H1 (cell line): ENCODE data around the gene TMC3. TPM values are rescaled to one million over a fixed set of nuclear protein-coding genes. Genes with fewer than 3 reads are reported as not detected.

Experiments
- CTCF ChIA-PET: fragments of 300-600 bp; sonication (Branson Sonifier 250); formaldehyde crosslinking; loops from one replicate; lab custom pipeline; 2021; ENCODE audit not compliant: partially characterized antibody; lab: Charles Lee
- POLR2A ChIA-PET: fragments of 300-600 bp; sonication (Branson Sonifier 250); formaldehyde crosslinking; loops from one replicate; lab custom pipeline; 2021; ENCODE audit warnings: inconsistent platforms; ENCODE audit not compliant: partially characterized antibody; lab: Charles Lee
- DNase-seq, 2 experiments: peaks; one replicate each; pipeline versions ENCODE4 v3.0.0 to v3.0.0-alpha.2; 2010 to 2022; ENCODE audit warnings: low spot score in 2 of 2, low read depth in 1 of 2, mixed read lengths in 1 of 2
- FAIRE-seq: peaks from 2 replicates; lab custom pipeline; 2011; peaks lifted over from hg19 to GRCh38; lab: Jason Lieb, UNC
- H2AFZ ChIP-seq: 2 replicates; pipeline ENCODE4 v1.8.1; 2012; ENCODE audit warnings: low read length, inconsistent platforms
- H2AK5ac ChIP-seq: 2 replicates; pipeline ENCODE4 v1.6.1; 2013; ENCODE audit warnings: low read depth, low read length
- H2BK120ac ChIP-seq: replicated peaks from 2 replicates; pipeline ENCODE3; 2013; ENCODE audit warnings: low read depth, low read length, inconsistent platforms
- H2BK12ac ChIP-seq: 2 replicates; pipeline ENCODE4 v1.6.1; 2013; ENCODE audit warnings: low read depth, low read length
- H2BK15ac ChIP-seq: 2 replicates; pipeline ENCODE4 v1.6.1; 2013; ENCODE audit warnings: low read length
- H2BK20ac ChIP-seq: 2 replicates; pipeline ENCODE4 v1.6.1; 2013; ENCODE audit warnings: low read length
- H2BK5ac ChIP-seq: 2 replicates; pipeline ENCODE4 v1.6.1; 2013; ENCODE audit warnings: low read depth, low read length
- H3K14ac ChIP-seq: 2 replicates; pipeline ENCODE4 v1.6.1; 2013; ENCODE audit warnings: inconsistent platforms; ENCODE audit not compliant: insufficient read length
- H3K18ac ChIP-seq: 2 replicates; pipeline ENCODE4 v1.6.1; 2013; ENCODE audit warnings: low read length; ENCODE audit errors: extremely low read depth
- H3K23ac ChIP-seq: 2 replicates; pipeline ENCODE4 v1.6.1; 2013; ENCODE audit warnings: inconsistent platforms; ENCODE audit not compliant: insufficient read length
- H3K23me2 ChIP-seq: 2 replicates; pipeline ENCODE4 v1.6.1; 2013; ENCODE audit warnings: low read depth, low read length
- H3K27ac ChIP-seq: 2 replicates; pipeline ENCODE4 v1.6.1; 2011; ENCODE audit warnings: low read depth, low read length, inconsistent platforms
- H3K27me3 ChIP-seq, 4 experiments: replicated peaks in 1 of 4; 1 replicate in 1 of 4; 2 replicates in 3 of 4; pipeline versions ENCODE4 v1.6.1 to v1.8.1; 2011 to 2013; ENCODE audit warnings: low read length in 3 of 4, mild to moderate bottlenecking in 3 of 4, inconsistent platforms in 2 of 4, mixed read lengths in 2 of 4, moderate library complexity in 1 of 4; ENCODE audit not compliant: control insufficient read depth in 3 of 4, insufficient read depth in 3 of 4; ENCODE audit errors: extremely low read depth in 1 of 4
- H3K36me3 ChIP-seq, 4 experiments: 2 replicates each; pipeline versions ENCODE4 v1.6.1 to v1.8.1; 2011 to 2013; ENCODE audit warnings: mild to moderate bottlenecking in 4 of 4, low read length in 3 of 4, moderate library complexity in 2 of 4, control low read depth in 1 of 4, inconsistent platforms in 1 of 4; ENCODE audit not compliant: insufficient read depth in 4 of 4, control insufficient read depth in 2 of 4
- H3K4ac ChIP-seq: replicated peaks from 2 replicates; pipeline ENCODE3; 2013; ENCODE audit warnings: low read length, low read depth, mixed read lengths, inconsistent platforms; ENCODE audit not compliant: insufficient read length
- H3K4me1 ChIP-seq, 4 experiments: replicated peaks in 1 of 4; 1 replicate in 1 of 4; 2 replicates in 3 of 4; pipeline versions ENCODE4 v1.6.1 to v1.8.1; 2011 to 2013; ENCODE audit warnings: low read length in 3 of 4, inconsistent platforms in 2 of 4, mixed read lengths in 1 of 4; ENCODE audit not compliant: insufficient read depth in 4 of 4, control insufficient read depth in 3 of 4
- H3K4me2 ChIP-seq, 2 experiments: 2 replicates each; pipeline versions ENCODE4 v1.6.1 to v1.8.1; 2011 to 2013; ENCODE audit warnings: low read depth in 2 of 2, low read length in 2 of 2, control low read depth in 1 of 2, inconsistent platforms in 1 of 2, mild to moderate bottlenecking in 1 of 2; ENCODE audit not compliant: insufficient read depth in 1 of 2
- H3K4me3 ChIP-seq, 4 experiments: fragments of 200-600, 300-600 bp in 1 of 4; sonication (generic), shearing (Covaris generic), sonication (Bioruptor Twin) in 1 of 4; 2 replicates each; pipeline versions ENCODE4 v1.5.1 to v1.8.1; 2011 to 2016; ENCODE audit warnings: low read length in 4 of 4, low read depth in 3 of 4, control low read depth in 2 of 4, inconsistent platforms in 2 of 4, mild to moderate bottlenecking in 2 of 4, mixed read lengths in 1 of 4, moderate library complexity in 1 of 4; ENCODE audit not compliant: insufficient read depth in 2 of 4; ENCODE audit errors: extremely low read depth in 1 of 4
- H3K56ac ChIP-seq: replicated peaks from 2 replicates; pipeline ENCODE3; 2013; ENCODE audit warnings: low read depth, mild to moderate bottlenecking, mixed read lengths, low read length, inconsistent platforms; ENCODE audit not compliant: insufficient read length
- H3K79me1 ChIP-seq: 2 replicates; pipeline ENCODE4 v1.6.1; 2013; ENCODE audit warnings: low read depth, low read length, control low read depth
- H3K79me2 ChIP-seq, 2 experiments: 2 replicates each; pipeline versions ENCODE4 v1.6.1 to v1.8.1; 2012 to 2013; ENCODE audit warnings: low read length in 2 of 2, mild to moderate bottlenecking in 2 of 2, inconsistent platforms in 1 of 2; ENCODE audit not compliant: insufficient read depth in 2 of 2, control insufficient read depth in 1 of 2
- H3K9ac ChIP-seq, 4 experiments: replicated peaks in 1 of 4; 1 replicate in 1 of 4; 2 replicates in 3 of 4; pipeline versions ENCODE4 v1.6.1 to v1.8.1; 2011 to 2013; ENCODE audit warnings: low read depth in 3 of 4, low read length in 3 of 4, control low read depth in 2 of 4, mild to moderate bottlenecking in 2 of 4, moderate library complexity in 2 of 4, inconsistent platforms in 1 of 4; ENCODE audit errors: extremely low read depth in 1 of 4
- H3K9me3 ChIP-seq, 2 experiments: 2 replicates each; pipeline versions ENCODE4 v1.6.1 to v1.8.1; 2012 to 2013; ENCODE audit warnings: mild to moderate bottlenecking in 2 of 2, moderate library complexity in 2 of 2, control low read depth in 1 of 2, inconsistent platforms in 1 of 2, low read depth in 1 of 2, low read length in 1 of 2, mixed read lengths in 1 of 2; ENCODE audit not compliant: insufficient read depth in 2 of 2
- H4K20me1 ChIP-seq, 2 experiments: replicated peaks in 1 of 2; 2 replicates each; pipeline versions ENCODE3 to v1.8.1; 2011 to 2013; ENCODE audit warnings: inconsistent platforms in 2 of 2, low read length in 2 of 2, mild to moderate bottlenecking in 1 of 2; ENCODE audit not compliant: insufficient read depth in 2 of 2, control insufficient read depth in 1 of 2
- H4K5ac ChIP-seq: 2 replicates; pipeline ENCODE4 v1.6.1; 2013; ENCODE audit warnings: low read length, low read depth, mixed read lengths, inconsistent platforms; ENCODE audit not compliant: insufficient read length
- H4K8ac ChIP-seq: 2 replicates; pipeline ENCODE4 v1.8.0; 2013; ENCODE audit warnings: mild to moderate bottlenecking, moderate library complexity, low read length, inconsistent platforms; ENCODE audit not compliant: insufficient read depth; ENCODE audit errors: extremely low read depth
- H4K91ac ChIP-seq: replicated peaks from 2 replicates; pipeline ENCODE3; 2013; ENCODE audit warnings: low read length, mixed read lengths, inconsistent platforms; ENCODE audit not compliant: insufficient read length
- CHD1 ChIP-seq: IDR thresholded peaks from 2 replicates; pipeline ENCODE4 v1.6.1; 2012; ENCODE audit warnings: low read depth, low read length, improper control_type of control experiment
- WGBS, 2 experiments: shearing (Covaris generic) in 1 of 2; methylation state at CpG; one replicate each; pipeline versions ENCODE4 v1.1.6 to v1.1.7; 2013 to 2015; ENCODE audit warnings: low lambda C conversion rate in 2 of 2, mixed read lengths in 2 of 2, inconsistent platforms in 1 of 2, low coverage in 1 of 2, missing lambda C conversion rate in 1 of 2; ENCODE audit not compliant: insufficient replicate concordance in 2 of 2, insufficient coverage in 1 of 2, insufficient read length in 1 of 2; ENCODE audit errors: extremely low coverage in 1 of 2, missing lambda C conversion rate in 1 of 2; 5-methylcytosine and 5-hydroxymethylcytosine counted together
- polyA plus RNA-seq, 7 experiments: library from polyadenylated mRNA; depleted of rRNA in 3 of 7; stranded (reverse) in 5 of 7; unstranded in 2 of 7; fragments of >200 nt in 5 of 7; fragments of 200-250 nt in 2 of 7; gene quantifications; 1 replicate in 5 of 7; 2 replicates in 1 of 7; 4 replicates in 1 of 7; pipeline versions ENCODE4 v1.2.1 to v1.2.3, GENCODE V29; 2011 to 2013; ENCODE audit warnings: missing spikeins in 2 of 7, mixed read lengths in 2 of 7
- total RNA-seq: library from RNA; stranded (reverse); fragmentation: NEBNext Ultra II Directional; extraction: Animal tissue kit (Norgen Biotek cat#: 25700); gene quantifications from 2 replicates; pipeline ENCODE4 v1.2.1, GENCODE V29; 2021

The TMC3 gene
- total and polyA plus RNA-seq, 2 of the 8 experiments (the other 6 are each of a cell fraction or from before 2014, with no cell fraction given), result not detected

GRCh38 chr15:81386947-81387346 is 12.9 kb upstream of the TMC3 start:
- Histone ChIP-seq H3K79me1 (no peaks in the 10 kb centered on the region; the same call in 1 of the 2 replicates), H2AFZ (no peak overlapping the region), H2BK20ac (no peak overlapping the region), H2BK15ac (no peak overlapping the region), H4K5ac (no peak overlapping the region), H2AK5ac (no peak overlapping the region), H3K9me3 (peaks cover 0 to 4% of the 10 kb centered on the region in 2 experiments; a peak in 1 of 4 replicates), H3K4me1 (no peaks in the 10 kb centered on the region), H2BK12ac (no peak overlapping the region), H3K4me3 (no peak overlapping the region), H3K9ac (no peak overlapping the region), H3K36me3 (no peaks in the 10 kb centered on the region), H3K23ac (no peak overlapping the region), H3K27me3 (no peaks in the 10 kb centered on the region), H4K91ac (no peak overlapping the region), H3K14ac (no peak overlapping the region), H3K79me2 (no peaks in the 10 kb centered on the region), H3K4ac (no peak overlapping the region), H3K23me2 (no peaks in the 10 kb centered on the region), H3K18ac (no peak overlapping the region), H4K8ac (no peak overlapping the region), H4K20me1 (no peaks in the 10 kb centered on the region), H3K4me2 (no peak overlapping the region), H2BK120ac (no peak overlapping the region), H3K56ac (no peak overlapping the region), H2BK5ac (no peak overlapping the region), H3K27ac (no peak overlapping the region)
- CTCF ChIA-PET, result interaction anchor here (1.6 kb wide), 1 partner anchor 121 kb away, joined by 3 read pairs; no protein-coding TSS in a partner anchor
- no peak for DNase-seq
- WGBS, 2 experiments, result 85% methylated on average over 2 of the region's 2 CpGs; no CpG with 5 or more reads in 1 of the 2 experiments
- POLR2A ChIA-PET, result no interaction called here
- no peak for FAIRE-seq
- TF ChIP-seq CHD1, result no peak
